GM12875 (cell line): ENCODE results near the gene EOMES.

ENCODE experiments used
- H3K4me3 ChIP-seq: one replicate; pipeline ENCODE4 v1.5.1; 2011; ENCODE audit warnings: low read depth, low read length, control low read depth
- TF ChIP-seq, protein P1 (sequence below): IDR thresholded peaks from 2 replicates; pipeline ENCODE4 v1.5.1; 2011; ENCODE audit warnings: low read depth, mild to moderate bottlenecking, control low read depth, inconsistent platforms, low read length, moderate library complexity, borderline replicate concordance; ENCODE audit not compliant: insufficient read depth

Gene EOMES

DNA sequence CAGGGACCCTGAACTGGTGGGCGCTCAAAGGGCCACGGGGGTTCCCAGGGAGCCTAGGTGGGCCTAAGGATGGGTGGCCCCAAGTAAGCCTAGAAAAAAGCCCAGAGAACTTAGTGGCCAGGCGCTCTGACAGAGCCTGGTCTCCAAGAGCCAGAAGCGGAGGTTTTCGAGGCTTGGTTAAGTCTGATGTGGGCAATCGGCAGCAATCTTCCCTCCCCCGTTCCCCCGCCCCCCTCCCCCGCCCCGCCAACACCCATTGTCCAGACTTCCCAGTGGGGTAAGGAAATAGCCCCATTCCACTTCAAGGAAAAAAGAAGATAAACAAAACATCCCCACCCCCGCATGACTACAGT, 6.7 kb downstream of the EOMES start:
- H3K4me3 ChIP-seq, result no peak overlapping the region
- TF ChIP-seq, protein P1, sequence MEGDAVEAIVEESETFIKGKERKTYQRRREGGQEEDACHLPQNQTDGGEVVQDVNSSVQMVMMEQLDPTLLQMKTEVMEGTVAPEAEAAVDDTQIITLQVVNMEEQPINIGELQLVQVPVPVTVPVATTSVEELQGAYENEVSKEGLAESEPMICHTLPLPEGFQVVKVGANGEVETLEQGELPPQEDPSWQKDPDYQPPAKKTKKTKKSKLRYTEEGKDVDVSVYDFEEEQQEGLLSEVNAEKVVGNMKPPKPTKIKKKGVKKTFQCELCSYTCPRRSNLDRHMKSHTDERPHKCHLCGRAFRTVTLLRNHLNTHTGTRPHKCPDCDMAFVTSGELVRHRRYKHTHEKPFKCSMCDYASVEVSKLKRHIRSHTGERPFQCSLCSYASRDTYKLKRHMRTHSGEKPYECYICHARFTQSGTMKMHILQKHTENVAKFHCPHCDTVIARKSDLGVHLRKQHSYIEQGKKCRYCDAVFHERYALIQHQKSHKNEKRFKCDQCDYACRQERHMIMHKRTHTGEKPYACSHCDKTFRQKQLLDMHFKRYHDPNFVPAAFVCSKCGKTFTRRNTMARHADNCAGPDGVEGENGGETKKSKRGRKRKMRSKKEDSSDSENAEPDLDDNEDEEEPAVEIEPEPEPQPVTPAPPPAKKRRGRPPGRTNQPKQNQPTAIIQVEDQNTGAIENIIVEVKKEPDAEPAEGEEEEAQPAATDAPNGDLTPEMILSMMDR, result no peak

DNA sequence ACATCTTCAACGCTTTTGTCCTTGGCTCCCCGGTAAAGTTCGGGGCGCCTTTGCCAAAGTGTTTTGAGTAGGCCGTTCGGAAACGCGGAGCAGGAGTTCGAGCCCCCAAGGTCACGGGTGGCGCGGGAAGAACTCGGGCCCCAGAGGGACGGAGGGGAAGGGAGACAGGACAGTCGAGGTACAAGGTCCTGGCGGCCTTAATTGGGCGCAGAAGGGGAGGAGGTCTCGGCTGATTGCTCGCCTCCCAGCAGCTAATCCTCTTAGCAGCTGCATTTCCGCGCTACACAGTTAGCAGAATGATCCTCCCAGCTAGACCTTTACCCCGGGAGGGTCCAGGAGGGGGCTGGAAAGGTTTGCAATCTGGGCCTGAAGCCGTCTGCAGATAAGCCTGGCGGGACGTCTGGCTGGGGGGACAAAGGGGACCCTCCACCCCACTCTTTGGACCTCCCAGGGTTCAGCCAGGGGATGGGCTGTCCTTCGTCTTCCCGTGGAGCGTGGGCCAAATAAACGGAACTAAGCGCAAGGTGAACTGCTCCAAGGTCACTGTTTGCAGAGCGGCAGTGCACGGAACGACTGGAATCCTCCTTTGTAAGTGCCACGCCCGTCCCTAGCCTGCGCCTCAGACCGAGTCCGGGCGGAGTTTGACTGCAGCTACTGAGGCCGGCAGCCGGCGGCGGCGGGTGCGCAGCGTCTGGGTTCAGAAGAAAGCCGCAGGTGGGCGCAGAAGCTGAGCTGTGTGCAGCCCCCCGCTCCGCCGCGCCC, 7.2 kb downstream of the EOMES start:
- no peak overlapping the region for H3K4me3 ChIP-seq
- TF ChIP-seq, protein P1, result no peak

DNA sequence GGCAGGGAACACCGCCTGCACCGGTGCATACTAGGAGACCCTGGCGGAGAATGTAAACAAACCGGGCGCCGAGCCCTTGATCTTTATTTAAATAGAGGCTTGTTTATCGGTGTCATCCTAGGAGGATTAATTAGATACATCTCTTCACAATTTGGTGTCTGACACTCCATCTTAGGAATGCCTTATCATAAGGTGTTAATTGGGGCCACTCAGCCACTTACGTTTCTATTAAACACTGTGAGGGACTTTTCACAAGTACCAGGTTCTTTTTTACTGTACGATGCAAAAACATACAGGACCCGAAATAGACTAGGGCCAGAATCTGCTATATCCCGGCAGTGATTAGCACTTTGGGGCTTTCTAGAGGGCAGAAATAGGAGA, 8.0 kb downstream of the EOMES start:
- H3K4me3 ChIP-seq, result no peak overlapping the region

DNA sequence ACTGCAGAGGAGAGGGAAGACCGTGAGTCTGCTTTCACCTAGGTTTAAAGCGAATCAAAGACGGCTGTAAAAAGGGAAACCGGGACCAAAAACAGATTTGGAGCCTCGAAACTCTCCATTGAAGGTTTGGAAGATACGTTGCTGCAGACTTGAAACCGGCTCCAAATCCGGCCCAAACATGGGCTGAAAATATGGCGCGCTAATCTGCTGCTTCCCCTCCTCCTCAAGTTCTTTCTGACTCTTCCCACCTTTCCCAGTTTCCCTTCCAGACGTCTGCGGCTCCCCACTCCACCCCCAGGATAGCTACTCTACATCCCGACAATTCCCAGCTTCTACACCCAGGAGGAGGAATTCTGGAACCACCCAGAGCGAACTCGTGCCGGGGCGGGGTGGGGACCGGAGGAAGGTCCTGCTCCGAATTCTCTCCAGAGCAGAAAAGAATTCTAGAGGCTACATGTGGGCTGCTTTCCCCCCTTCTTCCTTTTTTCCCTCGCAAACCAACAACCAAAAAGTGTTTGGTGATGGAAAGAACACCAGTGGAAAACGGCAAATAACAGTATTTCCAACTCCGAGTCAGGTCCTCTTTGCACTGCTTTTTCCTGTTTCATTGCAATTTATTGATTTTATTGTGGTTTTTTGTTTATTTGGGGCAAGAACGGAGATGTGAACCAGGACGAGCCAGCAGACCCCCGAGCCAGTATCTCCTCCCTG, 8.5 kb downstream of the EOMES start:
- H3K4me3 ChIP-seq, result peak overlapping the region; percentile 19
- TF ChIP-seq, protein P1, result no peak

More for the DNA sequence above, 8.0 kb downstream of the EOMES start:
- TF ChIP-seq, protein P1, result no peak

DNA sequence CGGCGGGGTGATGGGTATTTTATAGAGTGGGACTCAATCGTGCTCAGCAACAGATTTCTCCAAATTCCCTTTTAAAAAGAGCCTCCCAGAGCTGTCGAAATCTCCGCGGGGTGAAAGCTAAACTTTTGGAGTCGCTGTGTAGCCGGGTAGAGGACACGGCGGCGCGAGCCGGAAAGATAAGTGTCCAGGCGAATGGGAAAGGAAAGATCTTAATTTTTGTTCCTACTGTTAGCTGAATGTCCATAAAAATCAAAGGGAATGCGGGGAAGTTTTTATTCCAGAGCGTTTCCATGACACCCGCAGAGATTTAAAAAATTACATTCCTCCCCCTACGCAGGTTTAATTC, 9.1 kb downstream of the EOMES start:
- peak overlapping the region; percentile 58 for H3K4me3 ChIP-seq
- TF ChIP-seq, protein P1, result no peak

DNA sequence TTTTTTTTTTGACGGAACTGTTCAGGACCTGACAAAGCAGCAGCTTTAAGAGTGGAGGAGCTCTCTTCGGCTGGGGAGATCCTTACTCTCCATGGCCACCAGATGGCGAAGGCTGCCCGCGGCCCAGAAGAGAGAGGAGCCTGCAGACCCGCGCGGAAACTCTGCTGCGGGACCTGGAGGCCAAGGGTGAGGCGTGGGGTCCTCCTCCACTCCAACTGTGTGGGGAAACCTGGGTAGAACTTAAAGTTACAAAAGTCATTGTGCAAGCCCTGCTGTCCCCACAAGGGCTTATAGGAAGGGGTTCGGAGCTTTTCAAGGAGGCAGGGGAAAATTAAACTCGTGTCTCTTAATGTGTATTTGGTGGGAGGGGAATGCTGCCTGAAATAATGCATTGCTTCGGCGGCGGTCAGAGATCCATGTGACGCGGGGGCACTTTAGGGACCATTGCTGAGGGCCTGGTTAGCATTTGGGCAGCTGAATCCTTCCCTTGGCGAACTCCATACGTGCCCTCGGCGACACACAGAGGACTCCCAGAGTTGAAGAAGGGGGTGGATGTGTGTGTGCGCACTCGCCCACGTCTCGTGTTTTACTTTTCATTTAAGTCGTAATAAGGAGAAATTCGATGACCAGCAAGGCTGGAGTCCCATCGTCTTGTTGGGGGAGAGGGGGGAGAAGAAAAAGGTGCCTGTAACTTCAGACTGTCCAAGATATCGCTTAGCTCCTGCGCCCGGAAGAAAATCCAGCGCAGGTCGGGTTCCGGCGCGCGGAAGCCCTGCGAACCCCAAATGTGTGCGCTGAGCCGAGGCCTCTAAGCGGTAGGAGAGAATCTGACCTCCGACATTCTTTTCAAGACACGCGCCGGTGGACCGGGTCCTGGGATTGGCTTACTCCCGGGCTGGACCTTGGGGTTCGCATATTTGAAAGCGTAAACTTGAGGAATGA, 9.7 kb downstream of the EOMES start:
- TF ChIP-seq, protein P1, result peak; percentile 72
- peak overlapping the region; percentile 58 for H3K4me3 ChIP-seq

DNA sequence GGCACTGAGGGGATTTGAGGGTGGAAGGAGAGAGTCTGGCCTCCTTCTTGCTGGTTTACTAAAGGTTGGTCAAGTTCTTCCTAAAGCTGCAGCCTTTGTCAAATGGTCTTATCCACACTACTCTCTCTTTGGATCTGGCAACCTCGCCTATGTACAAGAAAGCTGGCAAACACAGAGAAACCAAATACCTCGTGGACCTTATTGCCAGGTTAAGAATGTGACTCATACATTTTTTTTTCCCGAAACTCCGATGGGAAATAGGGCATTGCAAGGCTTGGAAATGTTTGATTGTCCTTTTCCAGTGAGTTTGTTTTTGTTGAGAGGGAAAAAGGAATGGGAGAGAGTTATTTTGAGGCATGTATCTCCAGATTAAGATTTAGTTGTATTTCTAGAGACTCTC, 13.9 kb downstream of the EOMES start:
- no peak overlapping the region for H3K4me3 ChIP-seq
- TF ChIP-seq, protein P1, result no peak
